Myocyte (in vitro differentiated cells): ENCODE results near the gene PARVA. TPM values are rescaled to one million over a fixed set of nuclear protein-coding genes. Genes with fewer than 3 reads are reported as not detected.

Experiments
- DNase-seq: peaks from one replicate; pipeline ENCODE4 v3.0.0-alpha.2; 2012; ENCODE audit warnings: low read depth
- total RNA-seq: library from RNA; depleted of rRNA; stranded (reverse); fragments of >200 nt; gene quantifications from 2 replicates; pipeline ENCODE4 v1.2.3, GENCODE V29; 2014

Gene PARVA
- total RNA-seq, 1 donor from 2014 or later: 70.5 TPM

GRCh38 chr11:12403122-12403996, 26.0 kb downstream of the PARVA start:
- DNase-seq: no peak

GRCh38 chr11:12403997-12404350, 26.6 kb downstream of the PARVA start:
- DNase-seq: no peak

- DNase-seq: peak; percentile 42
These were observed 27.1 kb downstream of the PARVA start for GRCh38 chr11:12404436-12404835.

GRCh38 chr11:12408156-12408770, 30.9 kb downstream of the PARVA start:
- DNase-seq: peak; percentile 37

- DNase-seq: no peak
These were observed 32.2 kb downstream of the PARVA start for GRCh38 chr11:12409621-12410005.

GRCh38 chr11:12410006-12410728, 32.8 kb downstream of the PARVA start:
- DNase-seq: peak; percentile 88

- no peak for DNase-seq
These were observed 34.0 kb downstream of the PARVA start for GRCh38 chr11:12411393-12411792.

- DNase-seq: peak; percentile 90
These were observed 34.7 kb downstream of the PARVA start for GRCh38 chr11:12411806-12412727.

GRCh38 chr11:12413141-12414052, 36.0 kb downstream of the PARVA start:
- DNase-seq: peak; percentile 44

- no peak for DNase-seq
These were observed 37.2 kb downstream of the PARVA start for GRCh38 chr11:12414611-12415010.

GRCh38 chr11:12415342-12415966, 38.1 kb downstream of the PARVA start:
- DNase-seq: no peak

- DNase-seq: no peak
These were observed 39.2 kb downstream of the PARVA start for GRCh38 chr11:12416552-12416951.

GRCh38 chr11:12417691-12418611, 40.6 kb downstream of the PARVA start:
- peak; percentile 100 for DNase-seq

- DNase-seq: no peak
These were observed 42.7 kb downstream of the PARVA start for GRCh38 chr11:12420040-12420439.

GRCh38 chr11:12420706-12421105, 43.3 kb downstream of the PARVA start:
- DNase-seq: peak; percentile 58

- DNase-seq: peak; percentile 89
These were observed 44.0 kb downstream of the PARVA start for GRCh38 chr11:12421386-12421785.

GRCh38 chr11:12426176-12426575, 48.8 kb downstream of the PARVA start:
- DNase-seq: no peak

GRCh38 chr11:12429155-12429554, 51.8 kb downstream of the PARVA start:
- DNase-seq: no peak
